SJCRH30 (cell line): ENCODE data around the gene PDE8A. TPM values are rescaled to one million over a fixed set of nuclear protein-coding genes. Genes with fewer than 3 reads are reported as not detected.

Experiments
- DNase-seq, 2 experiments: peaks; one replicate each; pipeline ENCODE4 v3.0.0-alpha.2; 2015 to 2020
- H3K27ac ChIP-seq: fragments of 250-450 bp; sonication (Bioruptor Pico); 2 replicates; pipeline ENCODE4 v1.5.1; 2020; ENCODE audit warnings: mild to moderate bottlenecking, moderate library complexity
- H3K27me3 ChIP-seq: fragments of 250-450 bp; sonication (Bioruptor Pico); 2 replicates; pipeline ENCODE4 v1.5.1; 2020; ENCODE audit warnings: mild to moderate bottlenecking, moderate library complexity
- H3K36me3 ChIP-seq: fragments of 250-450 bp; sonication (Bioruptor Pico); 2 replicates; pipeline ENCODE4 v1.5.1; 2020; ENCODE audit warnings: mild to moderate bottlenecking, moderate library complexity
- H3K4me1 ChIP-seq: fragments of 250-450 bp; sonication (Bioruptor Pico); 2 replicates; pipeline ENCODE4 v1.5.1; 2020; ENCODE audit warnings: mild to moderate bottlenecking, moderate library complexity
- H3K4me3 ChIP-seq: fragments of 250-450 bp; sonication (Bioruptor Pico); 2 replicates; pipeline ENCODE4 v1.5.1; 2020; ENCODE audit warnings: mild to moderate bottlenecking, moderate library complexity
- H3K9me3 ChIP-seq: fragments of 250-450 bp; sonication (Bioruptor Pico); replicated peaks from 2 replicates; pipeline ENCODE4 v1.5.1; 2020; ENCODE audit warnings: mild to moderate bottlenecking, moderate library complexity
- total RNA-seq: library from RNA; depleted of rRNA; stranded (reverse); fragments of >200 nt; shearing (Covaris generic); gene quantifications from 2 replicates; pipeline ENCODE4 v1.2.3, GENCODE V29; 2014

PDE8A gene
- total RNA-seq, 1 experiment from 2014 or later = 19.6 TPM

GRCh38 chr15:85108136-85108535 is 126.5 kb downstream of the PDE8A start:
- Histone ChIP-seq H3K36me3 (no peaks in the 10 kb centered on the region), H3K4me1 (no peaks in the 10 kb centered on the region), H3K27ac (no peak overlapping the region), H3K9me3 (no peaks in the 10 kb centered on the region), H3K4me3 (no peak overlapping the region), H3K27me3 (no peaks in the 10 kb centered on the region)
- no peak for DNase-seq

- Histone ChIP-seq H3K4me3 (no peak overlapping the region), H3K27ac (no peak overlapping the region), H3K36me3 (no peaks in the 10 kb centered on the region), H3K27me3 (no peaks in the 10 kb centered on the region), H3K9me3 (no peaks in the 10 kb centered on the region), H3K4me1 (no peaks in the 10 kb centered on the region)
- no peak for DNase-seq
Observed at GRCh38 chr15:85109333-85109732, 127.7 kb downstream of the PDE8A start.

GRCh38 chr15:85112997-85113396 is 131.3 kb downstream of the PDE8A start:
- no peaks in the 10 kb centered on the region for H3K4me1 ChIP-seq
- H3K9me3 ChIP-seq = no peaks in the 10 kb centered on the region
- DNase-seq = no peak
- no peak overlapping the region for H3K4me3 ChIP-seq
- H3K27ac ChIP-seq = no peak overlapping the region
- H3K36me3 ChIP-seq = 0 out of 2 replicates have a peak, but pooled peaks cover 2% of the 10 kb centered on the region
- H3K27me3 ChIP-seq = no peaks in the 10 kb centered on the region

- no peaks in the 10 kb centered on the region for H3K4me1 ChIP-seq
- H3K27me3 ChIP-seq = no peaks in the 10 kb centered on the region
Observed at GRCh38 chr15:85114886-85115285, 133.2 kb downstream of the PDE8A start.

GRCh38 chr15:85116066-85116465 is 134.4 kb downstream of the PDE8A start:
- H3K9me3 ChIP-seq = no peaks in the 10 kb centered on the region
- H3K27me3 ChIP-seq = no peaks in the 10 kb centered on the region
- H3K4me3 ChIP-seq = no peak overlapping the region
- DNase-seq = no peak
- H3K36me3 ChIP-seq = 0 out of 2 replicates have a peak, but pooled peaks cover 5% of the 10 kb centered on the region
- no peaks in the 10 kb centered on the region for H3K4me1 ChIP-seq
- no peak overlapping the region for H3K27ac ChIP-seq

More at GRCh38 chr15:85114886-85115285, 133.2 kb downstream of the PDE8A start:
- Histone ChIP-seq H3K9me3 (no peaks in the 10 kb centered on the region), H3K4me3 (no peak overlapping the region), H3K36me3 (0 out of 2 replicates have a peak, but pooled peaks cover 2% of the 10 kb centered on the region), H3K27ac (no peak overlapping the region)
- DNase-seq = no peak

- no peaks in the 10 kb centered on the region for H3K4me1 ChIP-seq
- 0 out of 2 replicates have a peak, but pooled peaks cover 5% of the 10 kb centered on the region for H3K36me3 ChIP-seq
- no peak overlapping the region for H3K27ac ChIP-seq
- no peak for DNase-seq
- H3K9me3 ChIP-seq = no peaks in the 10 kb centered on the region
- H3K4me3 ChIP-seq = no peak overlapping the region
- H3K27me3 ChIP-seq = no peaks in the 10 kb centered on the region
Observed at GRCh38 chr15:85116494-85116893, 134.8 kb downstream of the PDE8A start.

GRCh38 chr15:85116925-85117646 is 135.4 kb downstream of the PDE8A start:
- Histone ChIP-seq H3K9me3 (no peaks in the 10 kb centered on the region), H3K4me3 (no peak overlapping the region), H3K4me1 (no peaks in the 10 kb centered on the region), H3K27ac (no peak overlapping the region), H3K36me3 (peaks cover 5% of the 10 kb centered on the region; the same call in 1 of the 2 replicates), H3K27me3 (no peaks in the 10 kb centered on the region)
- no peak for DNase-seq

GRCh38 chr15:85118173-85118572 is 136.5 kb downstream of the PDE8A start:
- Histone ChIP-seq H3K4me1 (no peaks in the 10 kb centered on the region), H3K4me3 (no peak overlapping the region), H3K36me3 (peaks cover 5% of the 10 kb centered on the region; the same call in 1 of the 2 replicates), H3K9me3 (no peaks in the 10 kb centered on the region), H3K27me3 (no peaks in the 10 kb centered on the region), H3K27ac (no peak overlapping the region)
- DNase-seq = no peak

- Histone ChIP-seq H3K36me3 (peaks cover 5% of the 10 kb centered on the region; the same call in 1 of the 2 replicates), H3K27me3 (no peaks in the 10 kb centered on the region), H3K4me1 (no peaks in the 10 kb centered on the region), H3K4me3 (no peak overlapping the region), H3K9me3 (no peaks in the 10 kb centered on the region), H3K27ac (no peak overlapping the region)
- DNase-seq = no peak
Observed at GRCh38 chr15:85118581-85118980, 136.9 kb downstream of the PDE8A start.

- Histone ChIP-seq H3K9me3 (no peaks in the 10 kb centered on the region), H3K4me1 (no peaks in the 10 kb centered on the region), H3K27me3 (no peaks in the 10 kb centered on the region), H3K27ac (no peak overlapping the region), H3K4me3 (no peak overlapping the region), H3K36me3 (peaks cover 3% of the 10 kb centered on the region; the same call in 1 of the 2 replicates)
- no peak for DNase-seq
Observed at GRCh38 chr15:85120351-85121113, 138.9 kb downstream of the PDE8A start.

- no peaks in the 10 kb centered on the region for H3K27me3 ChIP-seq
- peaks cover 8% of the 10 kb centered on the region for H3K36me3 ChIP-seq
- no peaks in the 10 kb centered on the region for H3K4me1 ChIP-seq
- no peak for DNase-seq
- H3K27ac ChIP-seq = no peak overlapping the region
- H3K4me3 ChIP-seq = no peak overlapping the region
- H3K9me3 ChIP-seq = no peaks in the 10 kb centered on the region
Observed at GRCh38 chr15:85124173-85124572, 142.5 kb downstream of the PDE8A start.

GRCh38 chr15:85125056-85125661 is 143.5 kb downstream of the PDE8A start:
- Histone ChIP-seq H3K4me3 (no peak overlapping the region), H3K27me3 (no peaks in the 10 kb centered on the region), H3K9me3 (no peaks in the 10 kb centered on the region), H3K27ac (no peak overlapping the region), H3K36me3 (peaks cover 8% of the 10 kb centered on the region), H3K4me1 (no peaks in the 10 kb centered on the region)
- DNase-seq = no peak

- no peak overlapping the region for H3K27ac ChIP-seq
- H3K4me1 ChIP-seq = no peaks in the 10 kb centered on the region
- H3K9me3 ChIP-seq = no peaks in the 10 kb centered on the region
- no peak overlapping the region for H3K4me3 ChIP-seq
- H3K36me3 ChIP-seq = peaks cover 12% of the 10 kb centered on the region
- no peaks in the 10 kb centered on the region for H3K27me3 ChIP-seq
- DNase-seq = no peak
Observed at GRCh38 chr15:85128621-85129020, 147.0 kb downstream of the PDE8A start.

GRCh38 chr15:85129881-85130280 is 148.2 kb downstream of the PDE8A start:
- Histone ChIP-seq H3K9me3 (no peaks in the 10 kb centered on the region), H3K27me3 (no peaks in the 10 kb centered on the region), H3K4me1 (no peaks in the 10 kb centered on the region), H3K36me3 (peaks cover 13% of the 10 kb centered on the region), H3K27ac (no peak overlapping the region), H3K4me3 (no peak overlapping the region)
- no peak for DNase-seq

- H3K4me3 ChIP-seq = no peak overlapping the region
- H3K9me3 ChIP-seq = no peaks in the 10 kb centered on the region
- peaks cover 13% of the 10 kb centered on the region for H3K36me3 ChIP-seq
- no peaks in the 10 kb centered on the region; the same call in 1 of the 2 replicates for H3K4me1 ChIP-seq
- no peak for DNase-seq
- H3K27ac ChIP-seq = no peak overlapping the region
- no peaks in the 10 kb centered on the region for H3K27me3 ChIP-seq
Observed at GRCh38 chr15:85131915-85132314, 150.3 kb downstream of the PDE8A start.
